ENCODE data around the gene WWOX. TPM values are rescaled to one million over a fixed set of nuclear protein-coding genes. Genes with fewer than 3 reads are reported as not detected.

WWOX gene
- total and polyA plus RNA-seq, 2 of the 13 experiments (the other 11 are each of a cell fraction or from before 2014, with no cell fraction given) = 9.1 to 37.4 TPM

GRCh38 chr16:78099271-78100111 lies at the start of gene WWOX (continued):
- TF ChIP-seq SMAD1 (CRISPR knock-in tag; IDR thresholded peaks at IDR 0.05; ENCODE audit: borderline replicate concordance, low read depth) (peak; percentile 98; the same call in 1 of the 2 replicates), DPF2 (CRISPR knock-in tag; IDR thresholded peaks at IDR 0.05; ENCODE audit: borderline replicate concordance, low read depth) (0 out of 2 replicates have a peak, but pooled peaks have one; percentile 31), MTF2 (CRISPR knock-in tag; IDR thresholded peaks at IDR 0.05; ENCODE audit: borderline replicate concordance) (peak; percentile 88; the same call in 1 of the 2 replicates), GABPA (IDR thresholded peaks at IDR 0.05; ENCODE audit: low read depth, low read length) (peak; percentile 36; the same call in 1 of the 2 replicates), GABPA (CRISPR knock-in tag; IDR thresholded peaks at IDR 0.05; ENCODE audit: low read depth) (peak; percentile 86), RELA (CRISPR knock-in tag; IDR thresholded peaks at IDR 0.05) (peak; percentile 80), ZNF33A (CRISPR knock-in tag; IDR thresholded peaks at IDR 0.05; ENCODE audit: borderline replicate concordance) (0 out of 2 replicates have a peak, but pooled peaks have one; percentile 26), NFKBIZ (CRISPR knock-in tag; IDR thresholded peaks at IDR 0.05) (peak; percentile 21; the same call in 1 of the 2 replicates), ZNF589 (CRISPR knock-in tag; conservative IDR thresholded peaks at IDR 0.05) (peak; percentile 91), CREM (IDR thresholded peaks at IDR 0.05) (peak; percentile 89), CREM (CRISPR knock-in tag; IDR thresholded peaks at IDR 0.05) (peak; percentile 53; the same call in 1 of the 2 replicates), TARDBP (CRISPR knock-in tag; IDR thresholded peaks at IDR 0.05) (peak; percentile 89), AGO1 (IDR thresholded peaks at IDR 0.05; ENCODE audit: low read depth, low read length, poor library complexity, severe bottlenecking) (peak; percentile 79)
- TF ChIP-seq, protein P1, sequence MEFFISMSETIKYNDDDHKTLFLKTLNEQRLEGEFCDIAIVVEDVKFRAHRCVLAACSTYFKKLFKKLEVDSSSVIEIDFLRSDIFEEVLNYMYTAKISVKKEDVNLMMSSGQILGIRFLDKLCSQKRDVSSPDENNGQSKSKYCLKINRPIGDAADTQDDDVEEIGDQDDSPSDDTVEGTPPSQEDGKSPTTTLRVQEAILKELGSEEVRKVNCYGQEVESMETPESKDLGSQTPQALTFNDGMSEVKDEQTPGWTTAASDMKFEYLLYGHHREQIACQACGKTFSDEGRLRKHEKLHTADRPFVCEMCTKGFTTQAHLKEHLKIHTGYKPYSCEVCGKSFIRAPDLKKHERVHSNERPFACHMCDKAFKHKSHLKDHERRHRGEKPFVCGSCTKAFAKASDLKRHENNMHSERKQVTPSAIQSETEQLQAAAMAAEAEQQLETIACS (CRISPR knock-in tag; IDR thresholded peaks at IDR 0.05) = 0 out of 2 replicates have a peak, but pooled peaks have one; percentile 51
- TF ChIP-seq, protein P2, sequence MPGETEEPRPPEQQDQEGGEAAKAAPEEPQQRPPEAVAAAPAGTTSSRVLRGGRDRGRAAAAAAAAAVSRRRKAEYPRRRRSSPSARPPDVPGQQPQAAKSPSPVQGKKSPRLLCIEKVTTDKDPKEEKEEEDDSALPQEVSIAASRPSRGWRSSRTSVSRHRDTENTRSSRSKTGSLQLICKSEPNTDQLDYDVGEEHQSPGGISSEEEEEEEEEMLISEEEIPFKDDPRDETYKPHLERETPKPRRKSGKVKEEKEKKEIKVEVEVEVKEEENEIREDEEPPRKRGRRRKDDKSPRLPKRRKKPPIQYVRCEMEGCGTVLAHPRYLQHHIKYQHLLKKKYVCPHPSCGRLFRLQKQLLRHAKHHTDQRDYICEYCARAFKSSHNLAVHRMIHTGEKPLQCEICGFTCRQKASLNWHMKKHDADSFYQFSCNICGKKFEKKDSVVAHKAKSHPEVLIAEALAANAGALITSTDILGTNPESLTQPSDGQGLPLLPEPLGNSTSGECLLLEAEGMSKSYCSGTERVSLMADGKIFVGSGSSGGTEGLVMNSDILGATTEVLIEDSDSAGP (CRISPR knock-in tag; IDR thresholded peaks at IDR 0.05; ENCODE audit: borderline replicate concordance) = peak; percentile 97; the same call in 1 of the 2 replicates
- TF ChIP-seq, protein P3, sequence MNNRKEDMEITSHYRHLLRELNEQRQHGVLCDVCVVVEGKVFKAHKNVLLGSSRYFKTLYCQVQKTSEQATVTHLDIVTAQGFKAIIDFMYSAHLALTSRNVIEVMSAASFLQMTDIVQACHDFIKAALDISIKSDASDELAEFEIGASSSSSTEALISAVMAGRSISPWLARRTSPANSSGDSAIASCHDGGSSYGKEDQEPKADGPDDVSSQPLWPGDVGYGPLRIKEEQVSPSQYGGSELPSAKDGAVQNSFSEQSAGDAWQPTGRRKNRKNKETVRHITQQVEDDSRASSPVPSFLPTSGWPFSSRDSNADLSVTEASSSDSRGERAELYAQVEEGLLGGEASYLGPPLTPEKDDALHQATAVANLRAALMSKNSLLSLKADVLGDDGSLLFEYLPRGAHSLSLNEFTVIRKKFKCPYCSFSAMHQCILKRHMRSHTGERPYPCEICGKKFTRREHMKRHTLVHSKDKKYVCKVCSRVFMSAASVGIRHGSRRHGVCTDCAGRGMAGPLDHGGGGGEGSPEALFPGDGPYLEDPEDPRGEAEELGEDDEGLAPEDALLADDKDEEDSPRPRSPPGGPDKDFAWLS (CRISPR knock-in tag; IDR thresholded peaks at IDR 0.05; ENCODE audit: borderline replicate concordance) = peak; percentile 98
- TF ChIP-seq, protein P4, sequence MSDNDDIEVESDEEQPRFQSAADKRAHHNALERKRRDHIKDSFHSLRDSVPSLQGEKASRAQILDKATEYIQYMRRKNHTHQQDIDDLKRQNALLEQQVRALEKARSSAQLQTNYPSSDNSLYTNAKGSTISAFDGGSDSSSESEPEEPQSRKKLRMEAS (IDR thresholded peaks at IDR 0.05) = peak; percentile 71
- TF ChIP-seq, protein P5, sequence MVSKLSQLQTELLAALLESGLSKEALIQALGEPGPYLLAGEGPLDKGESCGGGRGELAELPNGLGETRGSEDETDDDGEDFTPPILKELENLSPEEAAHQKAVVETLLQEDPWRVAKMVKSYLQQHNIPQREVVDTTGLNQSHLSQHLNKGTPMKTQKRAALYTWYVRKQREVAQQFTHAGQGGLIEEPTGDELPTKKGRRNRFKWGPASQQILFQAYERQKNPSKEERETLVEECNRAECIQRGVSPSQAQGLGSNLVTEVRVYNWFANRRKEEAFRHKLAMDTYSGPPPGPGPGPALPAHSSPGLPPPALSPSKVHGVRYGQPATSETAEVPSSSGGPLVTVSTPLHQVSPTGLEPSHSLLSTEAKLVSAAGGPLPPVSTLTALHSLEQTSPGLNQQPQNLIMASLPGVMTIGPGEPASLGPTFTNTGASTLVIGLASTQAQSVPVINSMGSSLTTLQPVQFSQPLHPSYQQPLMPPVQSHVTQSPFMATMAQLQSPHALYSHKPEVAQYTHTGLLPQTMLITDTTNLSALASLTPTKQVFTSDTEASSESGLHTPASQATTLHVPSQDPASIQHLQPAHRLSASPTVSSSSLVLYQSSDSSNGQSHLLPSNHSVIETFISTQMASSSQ (IDR thresholded peaks at IDR 0.05; ENCODE audit: low read depth) = peak; percentile 55; the same call in 1 of the 2 replicates
- TF ChIP-seq, protein P5 (CRISPR knock-in tag; IDR thresholded peaks at IDR 0.05; ENCODE audit: borderline replicate concordance) = peak; percentile 80
